Cardiac fibroblast (primary cell): Measurements from ENCODE around the gene RBM3.

ENCODE experiments used
- DNase-seq, 2 donors: peaks; one replicate each; pipeline versions ENCODE4 v3.0.0 to v3.0.0-alpha.2; 2010; ENCODE audit warnings: low read depth in 2 of 2
- H3K4me3 ChIP-seq, 2 donors: replicated peaks in 1 of 2; 1 replicate in 1 of 2; 2 replicates in 1 of 2; pipeline ENCODE4 v1.5.1; 2011; ENCODE audit warnings: low read depth in 2 of 2, low read length in 2 of 2, mild to moderate bottlenecking in 2 of 2, moderate library complexity in 1 of 2
- CTCF ChIP-seq: IDR thresholded peaks from one replicate; pipeline ENCODE4 v1.5.1; 2011; ENCODE audit warnings: low read depth, mild to moderate bottlenecking, low read length, inconsistent platforms

The RBM3 gene

DNA sequence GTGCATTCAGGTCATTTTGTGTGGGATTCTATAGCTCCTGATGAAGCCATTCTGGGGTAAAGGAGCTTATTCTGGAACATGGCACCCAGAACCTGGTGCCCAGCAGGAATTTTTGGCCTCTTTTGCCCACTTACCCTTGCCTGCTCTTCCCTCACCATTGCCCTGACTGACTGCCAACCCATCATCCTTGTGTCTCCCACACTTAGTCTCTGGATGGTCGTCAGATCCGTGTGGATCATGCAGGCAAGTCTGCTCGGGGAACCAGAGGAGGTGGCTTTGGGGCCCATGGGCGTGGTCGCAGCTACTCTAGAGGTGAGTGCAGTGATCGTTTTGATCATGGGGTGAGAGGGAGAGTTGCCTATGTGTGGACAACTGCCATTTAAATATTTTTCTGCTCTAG lies 1.8 kb downstream of the RBM3 start:
- TF ChIP-seq CTCF = no peak
- H3K4me3 ChIP-seq = peak overlapping the region; percentile 74 to 80

GRCh38 chrX:48578661-48579128 lies 4.4 kb downstream of the RBM3 start:
- DNase-seq = peak in 1 of 2 donors; percentile 17
- no peak overlapping the region for H3K4me3 ChIP-seq

More for the DNA sequence above, 1.8 kb downstream of the RBM3 start:
- no peak for DNase-seq

GRCh38 chrX:48579259-48579658 lies 5.0 kb downstream of the RBM3 start:
- no peak overlapping the region for H3K4me3 ChIP-seq
- peak in 1 of 2 donors; percentile 6 for DNase-seq
- no peak for TF ChIP-seq CTCF

More at GRCh38 chrX:48578661-48579128, 4.4 kb downstream of the RBM3 start:
- TF ChIP-seq CTCF = no peak

- no peak for TF ChIP-seq CTCF
- no peak for DNase-seq
- no peak overlapping the region for H3K4me3 ChIP-seq
These were observed 6.4 kb downstream of the RBM3 start for GRCh38 chrX:48580662-48581061.

DNA sequence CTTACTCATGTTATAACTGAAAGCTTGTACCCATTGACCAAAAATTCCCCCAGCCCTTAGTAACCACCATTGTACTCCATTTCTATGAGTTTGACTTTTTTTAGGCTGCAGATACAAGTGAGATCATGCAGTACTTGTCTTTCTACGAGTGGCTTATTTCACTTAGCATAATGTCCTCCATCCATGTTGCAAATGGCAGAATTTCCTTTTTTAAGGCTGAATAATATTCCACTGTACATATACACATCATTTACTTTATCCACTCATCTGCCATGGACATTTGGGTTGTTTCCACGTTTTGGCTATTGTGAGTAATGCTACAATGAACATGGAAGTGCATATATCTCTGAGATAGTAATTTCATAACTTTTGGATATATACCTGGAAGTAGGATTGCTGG lies 10.4 kb downstream of the RBM3 start:
- no peak for DNase-seq
- no peak for TF ChIP-seq CTCF
- H3K4me3 ChIP-seq = no peak overlapping the region

GRCh38 chrX:48589482-48590162 lies 15.3 kb downstream of the RBM3 start:
- no peak for TF ChIP-seq CTCF

More at GRCh38 chrX:48589482-48590162, 15.3 kb downstream of the RBM3 start:
- H3K4me3 ChIP-seq = no peak overlapping the region
- peak; percentile 57 to 72 for DNase-seq
